SU-DHL-6 (cell line): Measurements from ENCODE around the gene LUC7L2.

ENCODE experiments used
- H2AFZ ChIP-seq: fragments of 200-600 bp; sonication (generic); 2 replicates; pipeline ENCODE4 v1.6.1; 2014; ENCODE audit warnings: low read depth, mild to moderate bottlenecking, moderate library complexity, mixed read lengths, antibody characterized with exemption, low read length; ENCODE audit not compliant: severe bottlenecking
- H3F3A ChIP-seq: fragments of 200-600 bp; shearing (Covaris generic); 2 replicates; pipeline ENCODE4 v1.6.0; 2016; ENCODE audit warnings: antibody characterized with exemption, mild to moderate bottlenecking; ENCODE audit not compliant: insufficient read depth
- H3K27ac ChIP-seq: fragments of 200-600 bp; sonication (generic); 2 replicates; pipeline ENCODE4 v1.5.1; 2016; ENCODE audit warnings: low read depth, mild to moderate bottlenecking, low read length, moderate library complexity, mixed read lengths
- H3K27me3 ChIP-seq: fragments of 200-600 bp; sonication (generic), shearing (Covaris generic); 2 replicates; pipeline ENCODE4 v1.6.0; 2014; ENCODE audit warnings: mild to moderate bottlenecking, low read length
- H3K36me3 ChIP-seq: fragments of 200-600 bp; sonication (generic); 2 replicates; pipeline ENCODE4 v1.6.1; 2014; ENCODE audit warnings: mild to moderate bottlenecking, low read length, mixed read lengths
- H3K4me2 ChIP-seq: fragments of 300-600, 200-600 bp; shearing (Covaris generic), sonication (generic); 2 replicates; pipeline ENCODE4 v1.6.0; 2014; ENCODE audit warnings: low read length, low read depth, mild to moderate bottlenecking; ENCODE audit not compliant: poor library complexity, severe bottlenecking
- H3K4me3 ChIP-seq: fragments of 200-600 bp; sonication (generic); 2 replicates; pipeline ENCODE4 v1.5.1; 2014; ENCODE audit warnings: antibody characterized with exemption, low read length, mild to moderate bottlenecking, mixed read lengths; ENCODE audit not compliant: insufficient read depth, poor library complexity, severe bottlenecking
- H3K79me2 ChIP-seq: fragments of 200-600 bp; sonication (generic); 2 replicates; pipeline ENCODE4 v1.6.1; 2014; ENCODE audit warnings: mild to moderate bottlenecking, low read length, moderate library complexity; ENCODE audit not compliant: insufficient read depth
- H3K9ac ChIP-seq: fragments of 200-600 bp; sonication (generic); 2 replicates; pipeline ENCODE4 v1.7.0; 2014; ENCODE audit warnings: mild to moderate bottlenecking, low read length
- H3K9me2 ChIP-seq: fragments of 200-600 bp; sonication (generic); replicated peaks from 2 replicates; pipeline ENCODE4 v1.6.1; 2014; ENCODE audit warnings: low read length; ENCODE audit not compliant: insufficient read depth
- H3K9me3 ChIP-seq: fragments of 200-600 bp; sonication (generic); 2 replicates; pipeline ENCODE4 v1.6.1; 2014; ENCODE audit warnings: low read length, mixed read lengths; ENCODE audit not compliant: insufficient read depth
- H4K20me1 ChIP-seq: fragments of 200-600 bp; sonication (generic); 2 replicates; pipeline ENCODE4 v1.6.1; 2014; ENCODE audit warnings: low read depth, mild to moderate bottlenecking, antibody characterized with exemption, low read length, moderate library complexity, mixed read lengths
- CTCF ChIP-seq: fragments of 200-600 bp; sonication (generic); IDR thresholded peaks from one replicate; pipeline ENCODE4 v1.5.1; 2017; ENCODE audit warnings: antibody characterized with exemption, mild to moderate bottlenecking, low read length, moderate library complexity; ENCODE audit not compliant: insufficient read depth, poor library complexity, severe bottlenecking
- EZH2phosphoT487 ChIP-seq: fragments of 200-600 bp; sonication (generic), shearing (Covaris generic); conservative IDR thresholded peaks from 2 replicates; pipeline ENCODE4 v1.6.1; 2018; ENCODE audit warnings: mild to moderate bottlenecking, antibody characterized with exemption, low read length, moderate library complexity, mixed read lengths

The LUC7L2 gene

DNA sequence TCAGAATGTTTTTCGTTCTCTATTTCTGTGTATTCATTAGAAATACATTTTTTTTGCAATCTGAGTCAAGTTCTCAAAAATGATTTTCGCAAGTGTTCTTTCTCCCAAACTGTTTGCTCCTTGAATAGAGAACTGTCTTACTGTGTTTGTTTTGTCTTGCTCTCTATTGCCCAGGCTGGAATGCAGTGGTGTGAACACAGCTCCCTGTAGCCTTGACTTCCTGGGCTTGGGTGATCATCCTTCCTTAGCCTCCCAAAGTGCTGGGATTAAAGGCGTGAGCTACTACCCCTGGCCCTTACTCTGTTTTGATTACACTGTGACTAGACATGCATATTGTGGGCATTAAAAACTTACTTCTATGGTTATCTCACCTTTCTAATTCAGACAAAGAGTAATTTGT, 56.7 kb downstream of the LUC7L2 start:
- H4K20me1 ChIP-seq, result no peaks in the 10 kb centered on the region
- peaks cover 20% of the 10 kb centered on the region; the same call in 1 of the 2 replicates for H3F3A ChIP-seq
- no peak overlapping the region for H2AFZ ChIP-seq
- H3K79me2 ChIP-seq, result 0 out of 2 replicates have a peak, but pooled peaks cover 9% of the 10 kb centered on the region
- TF ChIP-seq CTCF, result no peak
- TF ChIP-seq EZH2phosphoT487, result no peak
- no peaks in the 10 kb centered on the region for H3K27me3 ChIP-seq
- no peak overlapping the region for H3K4me2 ChIP-seq
- no peak overlapping the region for H3K27ac ChIP-seq
- peaks cover 68% of the 10 kb centered on the region for H3K36me3 ChIP-seq
- H3K9me2 ChIP-seq, result no peaks in the 10 kb centered on the region
- H3K9ac ChIP-seq, result no peak overlapping the region
- H3K4me3 ChIP-seq, result no peak overlapping the region
- no peaks in the 10 kb centered on the region for H3K9me3 ChIP-seq

DNA sequence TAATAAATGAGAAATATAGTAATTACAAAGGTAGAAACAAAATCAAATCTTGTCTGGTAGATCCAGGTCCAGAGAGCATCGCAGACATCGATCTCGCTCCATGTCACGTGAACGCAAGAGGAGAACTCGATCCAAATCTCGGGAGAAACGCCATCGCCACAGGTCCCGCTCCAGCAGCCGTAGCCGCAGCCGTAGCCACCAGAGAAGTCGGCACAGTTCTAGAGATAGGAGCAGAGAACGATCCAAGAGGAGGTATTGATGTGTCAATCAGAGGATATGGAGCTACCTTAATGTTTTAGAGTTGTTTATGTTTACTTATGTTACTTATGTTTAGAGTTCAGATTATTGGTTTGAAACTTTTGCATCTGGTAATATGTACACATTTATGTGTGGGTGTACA, 57.8 kb downstream of the LUC7L2 start:
- H3K9me3 ChIP-seq, result no peaks in the 10 kb centered on the region
- no peak for TF ChIP-seq EZH2phosphoT487
- no peak for TF ChIP-seq CTCF
- H3K4me3 ChIP-seq, result no peak overlapping the region
- no peak overlapping the region for H2AFZ ChIP-seq
- 0 out of 2 replicates have a peak, but pooled peaks cover 5% of the 10 kb centered on the region for H3K79me2 ChIP-seq
- peaks cover 65% of the 10 kb centered on the region; the same call in 1 of the 2 replicates for H3K36me3 ChIP-seq
- H3K4me2 ChIP-seq, result no peak overlapping the region
- H3K27ac ChIP-seq, result no peak overlapping the region
- peaks cover 19% of the 10 kb centered on the region; the same call in 1 of the 2 replicates for H3F3A ChIP-seq
- H4K20me1 ChIP-seq, result no peaks in the 10 kb centered on the region
- H3K9me2 ChIP-seq, result no peaks in the 10 kb centered on the region
- H3K27me3 ChIP-seq, result no peaks in the 10 kb centered on the region
- H3K9ac ChIP-seq, result no peak overlapping the region

DNA sequence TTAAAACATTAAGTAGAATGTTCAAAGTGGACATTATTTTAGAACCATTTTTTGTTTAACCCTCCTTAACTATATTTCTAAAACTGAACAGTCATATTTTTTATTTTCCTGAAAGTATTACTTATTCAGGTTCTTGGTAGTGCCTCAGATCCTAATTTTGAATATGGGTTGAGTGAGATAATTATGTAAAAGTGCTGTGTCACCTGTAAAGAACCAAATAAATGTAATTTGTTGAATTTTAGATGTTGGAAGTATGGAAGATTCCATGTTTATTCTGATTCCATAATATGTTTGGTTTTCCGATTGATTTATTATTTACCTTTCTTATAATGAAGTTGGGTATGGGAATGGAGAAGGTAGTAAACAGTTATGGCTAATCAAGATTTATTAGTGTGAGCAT, 61.4 kb downstream of the LUC7L2 start:
- H3K36me3 ChIP-seq, result peaks cover 62% of the 10 kb centered on the region; the same call in 1 of the 2 replicates
- TF ChIP-seq CTCF, result no peak
- TF ChIP-seq EZH2phosphoT487, result no peak
- no peak overlapping the region for H2AFZ ChIP-seq
- no peak overlapping the region for H3K4me2 ChIP-seq
- 0 out of 2 replicates have a peak, but pooled peaks cover 5% of the 10 kb centered on the region for H3K79me2 ChIP-seq
- H3K9me2 ChIP-seq, result no peaks in the 10 kb centered on the region
- H3K27me3 ChIP-seq, result no peaks in the 10 kb centered on the region
- peaks cover 15% of the 10 kb centered on the region; the same call in 1 of the 2 replicates for H3F3A ChIP-seq
- no peak overlapping the region for H3K9ac ChIP-seq
- H3K27ac ChIP-seq, result no peak overlapping the region
- no peaks in the 10 kb centered on the region for H3K9me3 ChIP-seq
- peaks cover 8% of the 10 kb centered on the region; the same call in 1 of the 2 replicates for H4K20me1 ChIP-seq
- H3K4me3 ChIP-seq, result no peak overlapping the region
